ENCODE data around the gene OBSCN.

- TF ChIP-seq CTCF (IDR thresholded peaks at IDR 0.05) (peak; percentile 100), ZFX (IDR thresholded peaks at IDR 0.05; ENCODE audit: borderline replicate concordance) (peak; percentile 26; the same call in 1 of the 2 replicates)
These were observed 42.3 kb upstream of the OBSCN start, which contains the start of gene IBA57 for GRCh38 chr1:228165372-228166169.

Measured in 22Rv1 (cell line).